ENCODE results near the gene CLEC4G. TPM values are rescaled to one million over a fixed set of nuclear protein-coding genes. Genes with fewer than 3 reads are reported as not detected.
"Not testable (repeated sequence)": the region's sequence is repeated elsewhere in the genome, so short reads cannot be mapped to it uniquely, and the experiment has no call there.

The CLEC4G gene
- 0.63 TPM for total RNA-seq

GRCh38 chr19:7732045-7732444 is at the start of gene CLEC4G:
Gene CLEC4G, minus strand, starts transcription at chr19:7732110. Its CDS starts 8 bp downstream, at chr19:7732102.
- Histone ChIP-seq H3K4me3 (ENCODE audit: low read length) (no peak within 1 kb of the TSS), H3K4me1 (ENCODE audit: insufficient read depth, low read length) (peaks cover 43% of the 10 kb centered on the region)

GRCh38 chr19:7781157-7781556 is 49.2 kb upstream of the CLEC4G start:
- no peaks in the 10 kb centered on the region for H3K9me3 ChIP-seq (ENCODE audit: low read depth, low read length)
- H3K27me3 ChIP-seq (ENCODE audit: insufficient read depth, low read length) = no peaks in the 10 kb centered on the region
- H3K4me3 ChIP-seq (ENCODE audit: low read length) = no peak overlapping the region
- H3K4me1 ChIP-seq (ENCODE audit: insufficient read depth, low read length) = peaks cover 28% of the 10 kb centered on the region

More at GRCh38 chr19:7732045-7732444, at the start of gene CLEC4G:
- no peaks in the 10 kb centered on the region for H3K9me3 ChIP-seq (ENCODE audit: low read depth, low read length)
- peaks cover 16% of the 10 kb centered on the region for H3K27me3 ChIP-seq (ENCODE audit: insufficient read depth, low read length)

GRCh38 chr19:7779631-7780486 is 47.9 kb upstream of the CLEC4G start:
- Histone ChIP-seq H3K4me1 (ENCODE audit: insufficient read depth, low read length) (peaks cover 28% of the 10 kb centered on the region), H3K4me3 (ENCODE audit: low read length) (no peak overlapping the region), H3K27me3 (ENCODE audit: insufficient read depth, low read length) (no peaks in the 10 kb centered on the region), H3K9me3 (ENCODE audit: low read depth, low read length) (no peaks in the 10 kb centered on the region)

GRCh38 chr19:7778081-7778480 is 46.2 kb upstream of the CLEC4G start:
- Histone ChIP-seq H3K27me3 (ENCODE audit: insufficient read depth, low read length) (no peaks in the 10 kb centered on the region), H3K4me3 (ENCODE audit: low read length) (no peak overlapping the region), H3K4me1 (ENCODE audit: insufficient read depth, low read length) (peaks cover 19% of the 10 kb centered on the region), H3K9me3 (ENCODE audit: low read depth, low read length) (no peaks in the 10 kb centered on the region)

- Histone ChIP-seq H3K9me3 (ENCODE audit: low read depth, low read length) (no peaks in the 10 kb centered on the region), H3K4me3 (ENCODE audit: low read length) (no peak overlapping the region), H3K27me3 (ENCODE audit: insufficient read depth, low read length) (no peaks in the 10 kb centered on the region), H3K4me1 (ENCODE audit: insufficient read depth, low read length) (peaks cover 31% of the 10 kb centered on the region)
These were observed 43.9 kb upstream of the CLEC4G start for GRCh38 chr19:7775761-7776160.

GRCh38 chr19:7773841-7774240 is 41.9 kb upstream of the CLEC4G start:
- no peaks in the 10 kb centered on the region for H3K27me3 ChIP-seq (ENCODE audit: insufficient read depth, low read length)
- no peak overlapping the region for H3K4me3 ChIP-seq (ENCODE audit: low read length)
- H3K9me3 ChIP-seq (ENCODE audit: low read depth, low read length) = no peaks in the 10 kb centered on the region
- H3K4me1 ChIP-seq (ENCODE audit: insufficient read depth, low read length) = peaks cover 31% of the 10 kb centered on the region

GRCh38 chr19:7772752-7773291 is 40.9 kb upstream of the CLEC4G start:
- no peak overlapping the region for H3K4me3 ChIP-seq (ENCODE audit: low read length)
- H3K4me1 ChIP-seq (ENCODE audit: insufficient read depth, low read length) = peaks cover 22% of the 10 kb centered on the region
- H3K9me3 ChIP-seq (ENCODE audit: low read depth, low read length) = no peaks in the 10 kb centered on the region
- H3K27me3 ChIP-seq (ENCODE audit: insufficient read depth, low read length) = no peaks in the 10 kb centered on the region

- no peaks in the 10 kb centered on the region for H3K9me3 ChIP-seq (ENCODE audit: low read depth, low read length)
- H3K27me3 ChIP-seq (ENCODE audit: insufficient read depth, low read length) = no peaks in the 10 kb centered on the region
- no peak overlapping the region for H3K4me3 ChIP-seq (ENCODE audit: low read length)
- peaks cover 22% of the 10 kb centered on the region for H3K4me1 ChIP-seq (ENCODE audit: insufficient read depth, low read length)
These were observed 39.2 kb upstream of the CLEC4G start for GRCh38 chr19:7771072-7771471.

GRCh38 chr19:7769171-7769570 is 37.3 kb upstream of the CLEC4G start:
- Histone ChIP-seq H3K27me3 (ENCODE audit: insufficient read depth, low read length) (no peaks in the 10 kb centered on the region), H3K9me3 (ENCODE audit: low read depth, low read length) (no peaks in the 10 kb centered on the region), H3K4me1 (ENCODE audit: insufficient read depth, low read length) (peaks cover 22% of the 10 kb centered on the region), H3K4me3 (ENCODE audit: low read length) (no peak overlapping the region)

GRCh38 chr19:7767487-7767886 is 35.6 kb upstream of the CLEC4G start:
- Histone ChIP-seq H3K9me3 (ENCODE audit: low read depth, low read length) (no peaks in the 10 kb centered on the region), H3K4me1 (ENCODE audit: insufficient read depth, low read length) (peaks cover 7% of the 10 kb centered on the region), H3K4me3 (ENCODE audit: low read length) (no peak overlapping the region), H3K27me3 (ENCODE audit: insufficient read depth, low read length) (no peaks in the 10 kb centered on the region)

- Histone ChIP-seq H3K9me3 (ENCODE audit: low read depth, low read length) (no peaks in the 10 kb centered on the region), H3K4me3 (ENCODE audit: low read length) (no peak overlapping the region), H3K4me1 (ENCODE audit: insufficient read depth, low read length) (no peaks in the 10 kb centered on the region), H3K27me3 (ENCODE audit: insufficient read depth, low read length) (no peaks in the 10 kb centered on the region)
These were observed 34.6 kb upstream of the CLEC4G start for GRCh38 chr19:7766535-7766934.

GRCh38 chr19:7765043-7765442 is 33.1 kb upstream of the CLEC4G start:
- H3K9me3 ChIP-seq (ENCODE audit: low read depth, low read length); H3K27me3 ChIP-seq (ENCODE audit: insufficient read depth, low read length); H3K4me3 ChIP-seq (ENCODE audit: low read length); H3K4me1 ChIP-seq (ENCODE audit: insufficient read depth, low read length): not testable (repeated sequence)

GRCh38 chr19:7764157-7764556 is 32.2 kb upstream of the CLEC4G start:
- H3K4me3 ChIP-seq (ENCODE audit: low read length); H3K4me1 ChIP-seq (ENCODE audit: insufficient read depth, low read length); H3K27me3 ChIP-seq (ENCODE audit: insufficient read depth, low read length); H3K9me3 ChIP-seq (ENCODE audit: low read depth, low read length): not testable (repeated sequence)

- Histone ChIP-seq H3K4me1 (ENCODE audit: insufficient read depth, low read length) (no peaks in the 10 kb centered on the region), H3K4me3 (ENCODE audit: low read length) (no peak overlapping the region), H3K9me3 (ENCODE audit: low read depth, low read length) (peaks cover 10% of the 10 kb centered on the region), H3K27me3 (ENCODE audit: insufficient read depth, low read length) (no peaks in the 10 kb centered on the region)
These were observed 31.8 kb upstream of the CLEC4G start for GRCh38 chr19:7763696-7764095.

- Histone ChIP-seq H3K27me3 (ENCODE audit: insufficient read depth, low read length) (no peaks in the 10 kb centered on the region), H3K4me3 (ENCODE audit: low read length) (no peak within 1 kb of the TSS), H3K9me3 (ENCODE audit: low read depth, low read length) (peaks cover 14% of the 10 kb centered on the region), H3K4me1 (ENCODE audit: insufficient read depth, low read length) (no peaks in the 10 kb centered on the region)
These were observed 30.9 kb upstream of the CLEC4G start, which contains the start of gene CLEC4M for GRCh38 chr19:7762719-7763293. Gene CLEC4M, plus strand, starts transcription at chr19:7763243. Its CDS starts 24 bp downstream, at chr19:7763267.
